Measurements from ENCODE around the gene RETNLB. TPM values are rescaled to one million over a fixed set of nuclear protein-coding genes. Genes with fewer than 3 reads are reported as not detected.

RETNLB gene
- not detected for total RNA-seq
- long read RNA-seq: 0 reads

- intact Hi-C loops (cut with DNase I): no loop called here
- DNase-seq (ENCODE audit: low spot score): no peak
Measured at GRCh38 chr3:108757404-108757982, at the start of gene RETNLB. RETNLB (minus strand) TSS chr3:108757410; CDS start chr3:108757185, 225 bp downstream.

DNA sequence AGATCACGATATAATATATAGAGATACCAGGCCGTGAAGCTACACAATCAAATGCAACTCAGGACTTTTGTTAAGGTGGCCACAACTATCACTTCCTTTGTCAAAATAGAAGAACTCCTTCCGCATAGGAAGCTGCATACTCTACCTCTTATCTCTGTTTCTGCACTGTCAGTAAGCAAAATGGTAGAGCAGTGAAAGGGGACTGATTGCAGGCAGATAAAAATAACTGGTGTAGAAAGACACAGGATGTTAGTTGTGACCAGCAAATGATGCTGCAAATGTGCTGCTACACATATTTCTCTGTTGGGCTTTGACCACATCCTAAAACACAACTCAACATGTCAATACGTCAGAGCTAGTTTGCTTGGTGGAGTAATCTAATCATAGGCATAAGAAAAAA lies 49.1 kb upstream of the RETNLB start:
- no peak for DNase-seq (ENCODE audit: low spot score)
- intact Hi-C loops (cut with DNase I): no loop called here

GRCh38 chr3:108804966-108805365 lies 47.8 kb upstream of the RETNLB start:
- intact Hi-C loops (cut with DNase I): no loop called here

DNA sequence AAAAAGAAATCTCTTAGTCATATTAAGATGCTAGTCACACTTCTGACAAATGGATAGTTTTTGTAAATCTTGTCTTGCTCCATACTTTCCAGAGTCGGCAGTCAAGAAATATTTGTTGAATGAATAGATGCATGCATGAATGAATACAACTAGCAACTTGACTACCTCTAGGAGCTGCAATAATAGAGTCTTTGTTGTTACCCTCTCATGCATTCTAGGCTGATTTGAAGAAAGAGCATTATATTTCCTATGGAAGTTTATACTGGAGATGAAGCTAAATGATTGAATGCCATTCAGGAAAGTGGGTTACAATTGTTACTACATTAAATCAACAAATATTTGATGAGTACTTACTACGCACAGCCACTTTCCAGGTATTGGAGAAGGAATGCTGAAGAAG lies 47.2 kb upstream of the RETNLB start:
- DNase-seq (ENCODE audit: low spot score): no peak
- intact Hi-C loops (cut with DNase I): no loop called here

More at GRCh38 chr3:108804966-108805365, 47.8 kb upstream of the RETNLB start:
- no peak for DNase-seq (ENCODE audit: low spot score)

GRCh38 chr3:108791473-108791872 lies 34.3 kb upstream of the RETNLB start:
- DNase-seq (ENCODE audit: low spot score): no peak
- intact Hi-C loops (cut with DNase I): no loop called here

- intact Hi-C loops (cut with DNase I): no loop called here
- no peak for DNase-seq (ENCODE audit: low spot score)
Measured at GRCh38 chr3:108780235-108780634, 23.0 kb upstream of the RETNLB start.

GRCh38 chr3:108779496-108779895 lies 22.3 kb upstream of the RETNLB start:
- no peak for DNase-seq (ENCODE audit: low spot score)
- intact Hi-C loops (cut with DNase I): no loop called here

DNA sequence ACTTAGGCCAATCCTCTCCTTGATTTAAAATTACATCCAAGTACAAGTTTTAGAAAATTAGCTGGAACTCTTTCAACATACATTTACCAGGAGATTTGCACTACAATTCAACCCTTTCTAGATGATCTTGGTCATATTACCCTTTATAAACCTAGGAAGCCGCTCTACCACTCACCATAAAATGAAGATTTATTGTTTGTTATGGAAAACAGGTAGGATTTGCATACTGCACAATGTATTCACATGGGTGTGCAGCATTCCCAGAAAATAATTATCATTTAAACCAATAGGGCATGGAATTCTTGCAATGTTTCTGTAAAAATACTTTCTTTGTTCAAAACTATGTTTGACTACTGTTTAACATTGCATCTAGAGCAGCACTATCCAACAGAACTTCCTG lies 18.4 kb upstream of the RETNLB start:
- intact Hi-C loops (cut with DNase I): no loop called here
- no peak for DNase-seq (ENCODE audit: low spot score)

GRCh38 chr3:108767253-108767652 lies 10.0 kb upstream of the RETNLB start:
- intact Hi-C loops (cut with DNase I): no loop called here
- DNase-seq (ENCODE audit: low spot score): no peak

DNA sequence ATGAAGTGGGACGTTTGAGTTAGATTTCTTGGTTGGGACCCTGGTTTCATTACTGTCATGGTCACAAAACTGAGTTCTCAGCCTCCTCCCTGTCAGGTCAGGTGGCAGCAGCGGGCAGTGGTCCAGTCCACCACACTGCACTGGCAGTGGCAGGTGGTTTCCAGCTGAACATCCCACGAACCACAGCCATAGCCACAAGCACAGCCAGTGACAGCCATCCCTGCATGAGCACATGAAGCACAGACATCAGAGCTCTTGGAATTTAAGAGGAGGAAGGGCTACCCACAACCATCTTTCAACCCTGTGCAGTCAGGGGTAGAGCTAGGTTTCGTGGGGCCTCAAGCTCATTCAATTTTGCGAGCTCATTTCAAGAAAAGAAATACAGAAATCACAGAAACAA lies 1.5 kb downstream of the RETNLB start:
- DNase-seq (ENCODE audit: low spot score): no peak
- intact Hi-C loops (cut with DNase I): no loop called here

DNA sequence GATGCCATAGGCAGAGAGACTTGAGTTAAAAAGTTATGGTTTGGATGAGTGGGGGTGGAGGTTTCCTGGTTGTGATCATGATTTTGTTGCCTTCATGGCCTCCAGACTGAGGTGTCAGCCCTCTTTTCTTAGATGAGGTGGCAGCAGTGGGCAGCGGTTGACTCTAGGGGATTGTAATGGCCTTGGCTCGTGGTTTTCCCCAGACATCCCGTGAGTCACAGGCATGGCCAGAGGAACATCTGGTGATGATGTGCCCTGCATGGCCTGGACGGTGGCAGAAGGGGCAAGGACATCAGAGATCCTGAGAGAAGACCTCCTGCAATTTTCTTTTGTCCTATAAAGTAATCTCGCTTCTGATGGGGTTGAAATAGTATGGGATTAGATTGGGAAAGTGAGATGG lies 12.4 kb downstream of the RETNLB start:
- intact Hi-C loops (cut with DNase I): no loop called here
- no peak for DNase-seq (ENCODE audit: low spot score)

DNA sequence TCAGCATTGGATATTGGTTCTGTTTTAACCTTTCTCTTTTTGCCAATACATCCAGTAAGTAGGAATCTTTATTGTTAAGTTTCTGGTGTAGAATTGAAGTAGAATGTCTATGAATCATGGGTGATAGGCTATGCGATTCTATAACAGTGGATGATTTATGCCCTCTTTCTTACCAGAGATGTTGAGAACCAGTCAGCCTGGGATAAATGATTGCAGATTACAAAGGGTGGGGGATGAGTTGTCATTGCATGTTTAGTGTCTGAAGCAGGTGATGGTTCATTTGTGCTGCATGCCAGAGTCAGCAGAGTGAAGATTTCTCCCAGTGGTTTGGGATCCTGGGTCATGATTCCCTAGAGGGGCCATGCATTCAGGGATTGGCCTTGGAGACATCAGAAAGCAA lies 14.3 kb downstream of the RETNLB start:
- intact Hi-C loops (cut with DNase I): no loop called here

DNA sequence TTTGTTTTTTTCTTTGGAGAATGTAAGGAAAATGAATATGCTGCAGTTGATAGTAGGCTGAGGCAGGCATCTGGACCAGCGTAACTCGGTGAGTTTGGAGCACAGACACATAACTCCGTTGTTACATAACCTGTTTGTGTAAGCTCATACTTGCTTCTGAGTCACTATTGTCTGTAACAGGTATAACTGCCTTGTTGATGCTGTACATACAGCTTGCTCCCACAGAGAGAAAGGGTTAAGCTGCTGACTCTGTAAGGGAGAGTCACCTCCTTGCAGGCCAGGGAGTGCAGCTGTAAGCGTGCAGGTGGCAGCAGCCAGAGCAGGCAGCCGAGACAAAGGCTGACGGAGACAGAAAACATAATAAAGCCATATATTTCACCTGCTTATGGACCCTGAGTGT lies 20.4 kb downstream of the RETNLB start:
- no peak for DNase-seq (ENCODE audit: low spot score)
- intact Hi-C loops (cut with DNase I): no loop called here

More for the DNA sequence above, 14.3 kb downstream of the RETNLB start:
- DNase-seq (ENCODE audit: low spot score): no peak

DNA sequence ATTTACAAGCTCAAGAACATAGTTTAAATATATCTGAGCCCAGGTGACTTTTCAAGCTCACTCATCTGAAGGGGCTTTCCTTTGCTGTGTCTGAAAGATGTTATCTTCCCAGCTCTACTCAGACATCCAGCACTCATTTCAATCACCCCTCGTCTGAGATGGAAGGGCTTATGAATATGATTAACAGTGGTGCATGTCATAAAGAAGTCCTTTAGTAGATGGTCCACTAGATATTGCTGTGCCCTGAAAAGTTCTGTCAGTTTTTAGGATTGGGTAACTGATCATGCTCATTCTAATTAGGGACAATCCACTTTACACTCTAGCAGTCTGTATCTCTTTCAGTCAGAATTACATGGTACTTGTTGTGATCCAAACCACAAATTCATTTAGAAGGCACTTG lies 28.3 kb downstream of the RETNLB start:
- DNase-seq (ENCODE audit: low spot score): no peak
- intact Hi-C loops (cut with DNase I): no loop called here

- DNase-seq (ENCODE audit: low spot score): no peak
- intact Hi-C loops (cut with DNase I): no loop called here
Measured at GRCh38 chr3:108728105-108728504, 29.1 kb downstream of the RETNLB start.

DNA sequence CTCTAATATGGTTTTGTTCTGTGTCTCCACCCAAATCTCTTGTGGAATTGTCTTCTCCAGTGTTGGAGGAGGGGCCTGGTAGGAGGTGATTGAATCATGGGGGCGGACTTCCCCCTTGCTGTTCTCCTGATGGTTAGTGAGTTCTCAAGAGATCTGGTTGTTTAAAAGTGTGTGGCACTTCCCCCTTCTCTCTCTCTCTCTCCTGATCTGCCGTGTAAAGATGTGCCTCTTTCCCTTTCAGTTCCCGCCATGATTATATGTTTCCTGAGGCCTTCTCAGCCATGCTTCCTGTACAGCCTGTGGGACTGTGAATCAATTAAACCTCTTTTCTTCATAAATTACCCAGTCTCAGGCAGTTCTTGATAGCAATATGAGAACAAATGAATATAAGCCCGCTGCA lies 33.1 kb downstream of the RETNLB start:
- intact Hi-C loops (cut with DNase I): no loop called here
- no peak for DNase-seq (ENCODE audit: low spot score)

DNA sequence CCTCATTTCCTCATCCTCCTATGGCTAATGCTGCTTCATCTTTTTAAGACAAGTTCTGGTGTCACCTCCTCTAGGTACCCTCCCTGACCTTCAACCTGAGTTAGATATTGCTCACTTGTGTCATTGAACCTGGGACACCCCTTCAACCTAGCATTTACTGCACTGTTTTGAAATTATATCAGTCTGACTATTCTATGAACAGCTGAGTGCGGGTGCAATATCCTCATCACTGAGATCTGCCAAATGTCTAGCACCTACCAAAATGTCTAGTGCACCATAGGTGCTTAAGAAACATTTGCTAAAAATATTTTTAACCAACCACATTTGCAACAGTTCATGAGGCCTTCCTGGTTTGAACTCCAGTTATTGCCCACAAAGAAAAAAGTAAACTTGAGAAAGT lies 34.5 kb downstream of the RETNLB start:
- no peak for DNase-seq (ENCODE audit: low spot score)
- intact Hi-C loops (cut with DNase I): no loop called here

DNA sequence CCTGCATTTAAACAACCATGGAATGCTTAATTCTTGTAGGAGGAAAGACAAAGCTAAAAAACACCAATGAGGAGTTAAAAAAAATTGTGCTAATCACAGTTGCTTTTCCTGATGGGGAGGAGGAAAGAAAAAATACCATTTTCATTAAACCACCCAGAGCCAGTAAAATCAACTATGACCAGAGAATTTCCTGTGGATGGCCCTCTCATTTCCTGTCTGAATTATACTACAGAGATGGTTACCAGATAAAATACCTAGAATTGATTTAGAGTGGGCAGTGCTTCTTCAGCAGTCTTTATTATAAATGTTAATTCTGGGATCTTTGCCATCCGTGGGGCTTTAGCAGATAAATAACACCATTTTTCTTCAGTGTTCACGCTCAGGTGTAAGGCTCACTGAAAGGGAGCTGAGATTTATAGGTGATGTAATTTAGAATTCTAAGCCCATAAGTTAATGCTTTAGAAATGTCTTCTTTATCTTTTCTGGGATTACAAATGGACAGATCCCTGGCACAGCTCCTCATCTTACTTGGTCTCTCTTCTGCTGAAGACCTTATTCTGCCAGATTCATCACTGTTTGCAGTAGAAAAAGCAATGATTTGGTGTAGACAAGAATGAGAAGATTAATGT lies 37.9 kb downstream of the RETNLB start:
- intact Hi-C loops (cut with DNase I): no loop called here
- DNase-seq (ENCODE audit: low spot score): no peak

DNA sequence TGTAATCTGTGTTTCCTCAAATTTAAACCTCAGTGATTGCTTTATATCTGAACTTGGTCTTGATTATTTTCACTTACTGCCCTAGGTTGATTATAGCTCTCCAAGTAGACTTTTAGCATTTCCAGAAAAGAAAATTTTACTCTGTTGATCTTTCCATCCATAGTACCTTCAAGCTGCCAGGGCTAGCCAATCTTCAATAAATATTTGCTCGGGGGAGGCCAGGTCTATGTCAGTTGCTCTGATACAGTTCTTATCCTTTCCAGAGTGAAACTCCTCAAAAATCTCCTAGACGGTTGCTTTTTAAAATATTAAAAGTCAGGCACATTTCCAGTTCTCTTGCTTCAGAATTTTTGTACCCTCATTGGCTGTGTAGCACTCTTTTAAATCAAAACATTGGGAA lies 38.8 kb downstream of the RETNLB start:
- no peak for DNase-seq (ENCODE audit: low spot score)
- intact Hi-C loops (cut with DNase I): no loop called here

DNA sequence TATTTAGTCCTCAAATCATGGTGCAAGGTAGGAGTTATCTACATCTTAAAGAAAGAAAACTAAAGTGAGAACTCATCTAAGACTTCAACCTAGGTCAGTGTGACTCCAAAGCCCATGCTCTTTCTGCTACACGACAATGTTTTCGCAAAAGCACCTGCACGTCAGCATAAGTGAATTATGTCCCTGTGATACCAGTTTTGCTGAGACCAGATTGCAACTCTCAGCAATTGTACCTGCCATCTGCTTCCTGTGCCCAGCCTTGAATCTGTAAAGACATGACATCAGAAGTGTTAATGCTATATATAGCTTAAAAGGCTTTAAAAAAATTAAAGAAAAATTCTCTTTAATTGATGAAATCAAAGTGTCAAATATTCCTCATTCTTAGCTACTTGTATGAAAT lies 43.4 kb downstream of the RETNLB start:
- intact Hi-C loops (cut with DNase I): no loop called here
- no peak for DNase-seq (ENCODE audit: low spot score)

GRCh38 chr3:108713009-108713516 lies 44.1 kb downstream of the RETNLB start:
- DNase-seq (ENCODE audit: low spot score): no peak
- intact Hi-C loops (cut with DNase I): no loop called here
